GM03348 (cell line): ENCODE measurements around the gene ERMARD.
"Not testable (repeated sequence)": the region's sequence is repeated elsewhere in the genome, so short reads cannot be mapped to it uniquely, and the experiment has no call there.

Experiments
- DNase-seq: peaks from one replicate; pipeline ENCODE4 v3.0.0; 2012; ENCODE audit warnings: low spot score

Gene ERMARD

GRCh38 chr6:169738204-169738975 lies 13.0 kb upstream of the ERMARD start:
- no peak for DNase-seq

GRCh38 chr6:169738976-169739529 lies 12.4 kb upstream of the ERMARD start:
- no peak for DNase-seq

GRCh38 chr6:169741344-169741743 lies 10.1 kb upstream of the ERMARD start:
- no peak for DNase-seq

GRCh38 chr6:169745405-169745804 lies 6.0 kb upstream of the ERMARD start:
- DNase-seq: no peak

GRCh38 chr6:169746556-169746955 lies 4.9 kb upstream of the ERMARD start:
- no peak for DNase-seq

GRCh38 chr6:169752074-169752623 lies 727 bp downstream of the ERMARD start:
- DNase-seq: no peak

GRCh38 chr6:169755162-169755561 lies 3.7 kb downstream of the ERMARD start:
- no peak for DNase-seq

- no peak for DNase-seq
Observed at GRCh38 chr6:169763308-169763707, 11.9 kb downstream of the ERMARD start.

- DNase-seq: no peak
Observed at GRCh38 chr6:169763881-169764280, 12.5 kb downstream of the ERMARD start.

- DNase-seq: not testable (repeated sequence)
Observed at GRCh38 chr6:169765789-169766188, 14.4 kb downstream of the ERMARD start.

- no peak for DNase-seq
Observed at GRCh38 chr6:169766232-169766631, 14.8 kb downstream of the ERMARD start.

- DNase-seq: no peak
Observed at GRCh38 chr6:169766921-169767736, 15.7 kb downstream of the ERMARD start.

- DNase-seq: no peak
Observed at GRCh38 chr6:169774347-169774746, 22.9 kb downstream of the ERMARD start.

- DNase-seq: no peak
Observed at GRCh38 chr6:169775321-169775720, 23.9 kb downstream of the ERMARD start.

- DNase-seq: no peak
Observed at GRCh38 chr6:169776379-169776778, 25.0 kb downstream of the ERMARD start.

GRCh38 chr6:169777896-169778295 lies 26.5 kb downstream of the ERMARD start:
- DNase-seq: no peak

- no peak for DNase-seq
Observed at GRCh38 chr6:169778646-169779045, 27.2 kb downstream of the ERMARD start.

GRCh38 chr6:169779092-169779815 lies 27.8 kb downstream of the ERMARD start:
- DNase-seq: no peak

GRCh38 chr6:169779896-169780295 lies 28.5 kb downstream of the ERMARD start:
- DNase-seq: no peak

- no peak for DNase-seq
Observed at GRCh38 chr6:169780571-169781091, 29.2 kb downstream of the ERMARD start.

- DNase-seq: no peak
Observed at GRCh38 chr6:169782966-169783365, 31.5 kb downstream of the ERMARD start.

GRCh38 chr6:169783401-169783800 lies 32.0 kb downstream of the ERMARD start:
- DNase-seq: no peak
